T-helper 9 cell (primary cell): ENCODE data around the gene ADRM1.

Experiments
- DNase-seq: peaks from one replicate; pipeline ENCODE4 v3.0.0-alpha.2; 2020

The ADRM1 gene

GRCh38 chr20:62326959-62327725 lies 24.3 kb downstream of the ADRM1 start:
- DNase-seq: no peak

GRCh38 chr20:62327726-62328495 lies 25.1 kb downstream of the ADRM1 start:
- no peak for DNase-seq

- DNase-seq: no peak
These were observed 26.0 kb downstream of the ADRM1 start for GRCh38 chr20:62328684-62329388.

GRCh38 chr20:62329389-62330377 lies 26.9 kb downstream of the ADRM1 start:
- DNase-seq: no peak

GRCh38 chr20:62330576-62331317 lies 27.9 kb downstream of the ADRM1 start:
- no peak for DNase-seq

- DNase-seq: no peak
These were observed 28.6 kb downstream of the ADRM1 start for GRCh38 chr20:62331347-62331746.

GRCh38 chr20:62332421-62332820 lies 29.6 kb downstream of the ADRM1 start:
- DNase-seq: no peak

- no peak for DNase-seq
These were observed 30.4 kb downstream of the ADRM1 start for GRCh38 chr20:62332989-62333819.

GRCh38 chr20:62333820-62334595 lies 31.2 kb downstream of the ADRM1 start:
- DNase-seq: no peak

GRCh38 chr20:62334881-62335280 lies 32.1 kb downstream of the ADRM1 start:
- no peak for DNase-seq

- no peak for DNase-seq
These were observed 32.7 kb downstream of the ADRM1 start for GRCh38 chr20:62335532-62335931.

GRCh38 chr20:62336329-62336728 lies 33.5 kb downstream of the ADRM1 start:
- DNase-seq: no peak

GRCh38 chr20:62336775-62337557 lies 34.2 kb downstream of the ADRM1 start:
- no peak for DNase-seq

GRCh38 chr20:62337558-62338293 lies 34.9 kb downstream of the ADRM1 start:
- DNase-seq: no peak

GRCh38 chr20:62338294-62338620 lies 35.5 kb downstream of the ADRM1 start:
- no peak for DNase-seq

GRCh38 chr20:62339647-62340062 lies 36.9 kb downstream of the ADRM1 start:
- DNase-seq: no peak

GRCh38 chr20:62342910-62343309 lies 40.1 kb downstream of the ADRM1 start:
- DNase-seq: no peak

- DNase-seq: no peak
These were observed 41.3 kb downstream of the ADRM1 start for GRCh38 chr20:62344092-62344491.
